B cell (primary cell): ENCODE results near the gene COL9A3. TPM values are rescaled to one million over a fixed set of nuclear protein-coding genes. Genes with fewer than 3 reads are reported as not detected.

Experiments used
- ATAC-seq: fragments of 200-7000 bp; cut with Tn5 transposase; one replicate; pipeline ENCODE4 v1.10.0; 2021; ENCODE audit warnings: low read depth, mild to moderate bottlenecking, moderate number of reproducible peaks, moderate library complexity
- CTCF ChIA-PET: fragments of 350-600 bp; sonication (Branson Sonifier 250); formaldehyde crosslinking; loops from one replicate; lab custom pipeline; 2021; ENCODE audit warnings: antibody characterized with exemption, inconsistent platforms; lab: Charles Lee
- POLR2A ChIA-PET: fragments of 350-600 bp; sonication (Branson Sonifier 250); formaldehyde crosslinking; loops from one replicate; lab custom pipeline; 2021; ENCODE audit warnings: antibody characterized with exemption; lab: Charles Lee
- DNase-seq: peaks from one replicate; pipeline ENCODE4 v3.0.0; 2013
- H2AFZ ChIP-seq: 2 replicates; pipeline ENCODE4 v1.6.1; 2012; ENCODE audit warnings: mild to moderate bottlenecking, low read depth, low read length; ENCODE audit not compliant: insufficient read depth, poor library complexity, severe bottlenecking
- H3K27ac ChIP-seq, 2 donors: 1 replicate in 1 of 2; 2 replicates in 1 of 2; pipeline ENCODE4 v1.5.1; 2012 to 2013; ENCODE audit warnings: low read length in 2 of 2, mild to moderate bottlenecking in 2 of 2, moderate library complexity in 1 of 2
- H3K27me3 ChIP-seq, 4 experiments: fragments of 200-600 bp in 1 of 4; sonication (generic) in 1 of 4; replicated peaks in 1 of 4; 1 replicate in 2 of 4; 2 replicates in 2 of 4; pipeline versions ENCODE4 v1.6.1 to v1.7.0; 2013 to 2016; ENCODE audit warnings: low read length in 3 of 4, mild to moderate bottlenecking in 2 of 4, mixed read lengths in 1 of 4, moderate library complexity in 1 of 4; ENCODE audit not compliant: insufficient read depth in 4 of 4, control insufficient read depth in 3 of 4; ENCODE audit errors: control extremely low read depth in 1 of 4
- H3K36me3 ChIP-seq, 2 experiments: replicated peaks in 1 of 2; 1 replicate in 1 of 2; 2 replicates in 1 of 2; pipeline versions ENCODE4 v1.6.1 to v1.7.1; 2013; ENCODE audit warnings: low read length in 1 of 2; ENCODE audit not compliant: insufficient read depth in 2 of 2, control insufficient read depth in 1 of 2; ENCODE audit errors: control extremely low read depth in 1 of 2, extremely low read depth in 1 of 2
- H3K4me1 ChIP-seq, 2 donors: fragments of 200-600 bp in 1 of 2; sonication (generic) in 1 of 2; 1 replicate in 1 of 2; 2 replicates in 1 of 2; pipeline versions ENCODE4 v1.5.1 to v1.6.1; 2013 to 2017; ENCODE audit warnings: low read length in 2 of 2; ENCODE audit not compliant: control insufficient read depth in 2 of 2, insufficient read depth in 2 of 2
- H3K4me2 ChIP-seq: replicated peaks from 2 replicates; pipeline ENCODE3; 2012; ENCODE audit warnings: mild to moderate bottlenecking, low read depth, low read length; ENCODE audit not compliant: poor library complexity, severe bottlenecking
- H3K4me3 ChIP-seq, 5 experiments: fragments of 200-600 bp in 1 of 5; sonication (generic) in 1 of 5; 1 replicate in 3 of 5; 2 replicates in 2 of 5; pipeline versions ENCODE4 v1.5.1 to v1.7.0; 2011 to 2016; ENCODE audit warnings: low read length in 4 of 5, mild to moderate bottlenecking in 4 of 5, low read depth in 2 of 5, control low read depth in 1 of 5, moderate library complexity in 1 of 5; ENCODE audit not compliant: insufficient read depth in 1 of 5; ENCODE audit errors: control extremely low read depth in 1 of 5, extremely low read depth in 1 of 5
- H3K79me2 ChIP-seq: fragments of 200-600 bp; sonication (generic); one replicate; pipeline ENCODE4 v1.6.0; 2016; ENCODE audit warnings: low read length; ENCODE audit not compliant: control insufficient read depth, insufficient read depth
- H3K9ac ChIP-seq: fragments of 200-600 bp; sonication (generic); 2 replicates; pipeline ENCODE4 v1.6.1; 2017; ENCODE audit warnings: mild to moderate bottlenecking, low read length, moderate library complexity
- H3K9me3 ChIP-seq, 3 donors: one replicate each; pipeline versions ENCODE4 v1.6.1 to v1.7.1; 2013; ENCODE audit warnings: low read length in 2 of 3; ENCODE audit not compliant: control insufficient read depth in 2 of 3, insufficient read depth in 1 of 3; ENCODE audit errors: control extremely low read depth in 1 of 3
- H4K20me1 ChIP-seq: 2 replicates; pipeline ENCODE4 v1.6.0; 2012; ENCODE audit warnings: mild to moderate bottlenecking, low read length; ENCODE audit not compliant: insufficient read depth, control insufficient read depth, poor library complexity, severe bottlenecking
- H3K27ac Mint-ChIP-seq: one replicate; pipeline ENCODE4 v1.8.0; 2021; ENCODE audit warnings: mixed read lengths
- H3K27me3 Mint-ChIP-seq: one replicate; pipeline ENCODE4 v1.8.0; 2021; ENCODE audit warnings: mixed read lengths
- H3K4me1 Mint-ChIP-seq: one replicate; pipeline ENCODE4 v1.8.0; 2021; ENCODE audit warnings: mixed read lengths
- H3K4me3 Mint-ChIP-seq: one replicate; pipeline ENCODE4 v1.8.0; 2021; ENCODE audit warnings: mixed read lengths
- H3K9me3 Mint-ChIP-seq: one replicate; pipeline ENCODE4 v1.8.0; 2022; ENCODE audit warnings: mixed read lengths; ENCODE audit not compliant: insufficient read depth
- EZH2 ChIP-seq: IDR thresholded peaks from 2 replicates; pipeline ENCODE4 v1.6.1; 2012; ENCODE audit warnings: borderline replicate concordance, low read depth, mild to moderate bottlenecking, moderate library complexity, low read length; ENCODE audit not compliant: insufficient read depth, poor library complexity, severe bottlenecking
- WGBS: methylation state at CpG from one replicate; pipeline ENCODE4 v1.1.5; 2013; ENCODE audit warnings: missing lambda C conversion rate; ENCODE audit not compliant: insufficient coverage; 5-methylcytosine and 5-hydroxymethylcytosine counted together
- intact Hi-C: fragments of 100-400 bp; cut with micrococcal nuclease; formaldehyde crosslinking; loops from one replicate; pipeline ENCODE4 v1.10.0; 2022
- polyA minus RNA-seq: library from RNA; depleted of rRNA, polyadenylated mRNA; stranded (reverse); fragments of >200 nt; gene quantifications from 2 replicates; pipeline ENCODE4 v1.2.3, GENCODE V29; 2012
- polyA plus RNA-seq: library from polyadenylated mRNA; depleted of rRNA; stranded (reverse); fragments of >200 nt; gene quantifications from 2 replicates; pipeline ENCODE4 v1.2.3, GENCODE V29; 2012
- total RNA-seq, 2 donors: library from RNA; stranded (reverse); fragments of 120-200 nt in 1 of 2; gene quantifications; 1 replicate in 1 of 2; 2 replicates in 1 of 2; pipeline versions ENCODE4 v1.2.3 to v1.2.4, GENCODE V29; 2013 to 2022
- TF ChIP-seq, protein P1 (sequence below): fragments of 200-600 bp; IDR thresholded peaks from one replicate; pipeline ENCODE4 v1.8.0; 2022; ENCODE audit warnings: antibody characterized with exemption, mild to moderate bottlenecking

COL9A3 gene
- total RNA-seq, result 96.3 and 98.6 TPM in 2 replicates
- 7.0 TPM for total RNA-seq (2013)
- 10.7 and 30.8 TPM in 2 replicates for polyA plus RNA-seq
- 6.6 and 9.1 TPM in 2 replicates for polyA minus RNA-seq

GRCh38 chr20:62816884-62817873 is at the start of gene COL9A3:
TSS of gene COL9A3 (plus strand) at chr20:62817050. CDS start at chr20:62817065, 15 bp downstream.
- WGBS, result 13% methylated on average over 98 of the region's 108 CpGs
- CTCF ChIA-PET, result interaction anchor here (0.6 kb wide), 1 partner anchor 9 kb away, joined by 3 read pairs; no protein-coding TSS in a partner anchor

More at GRCh38 chr20:62816884-62817873, at the start of gene COL9A3:
- Histone ChIP-seq H3K4me3 (peak within 1 kb of the TSS in 3 of 5 experiments; percentile 20 to 47 (median 28)), H3K9ac (peak within 1 kb of the TSS; percentile 32), H2AFZ (peak within 1 kb of the TSS; percentile 51), H3K27ac (no peak within 1 kb of the TSS), H3K27me3 (peaks cover 0 to 51% (median 30%) of the 10 kb centered on the region in 4 experiments), H3K4me1 (peaks cover 12 to 13% of the 10 kb centered on the region in 2 donors), H3K4me2 (peak within 1 kb of the TSS; percentile 73), H3K36me3 (peaks cover 0 to 13% of the 10 kb centered on the region in 2 experiments), H3K9me3 (peaks cover 0 to 24% (median 0%) of the 10 kb centered on the region in 3 donors), H4K20me1 (peaks cover 38% of the 10 kb centered on the region), H3K79me2 (no peaks in the 10 kb centered on the region)
- peak within 1 kb of the TSS; percentile 61 for H3K27ac Mint-ChIP-seq
- H3K9me3 Mint-ChIP-seq, result no peaks in the 10 kb centered on the region
- peak; percentile 31 for ATAC-seq
- H3K27me3 Mint-ChIP-seq, result peaks cover 17% of the 10 kb centered on the region
- POLR2A ChIA-PET, result no interaction called here
- H3K4me1 Mint-ChIP-seq, result peaks cover 14% of the 10 kb centered on the region
- peak within 1 kb of the TSS; percentile 81 for H3K4me3 Mint-ChIP-seq
- no peak for DNase-seq
- intact Hi-C loops, result no loop called here
- TF ChIP-seq, protein P1, sequence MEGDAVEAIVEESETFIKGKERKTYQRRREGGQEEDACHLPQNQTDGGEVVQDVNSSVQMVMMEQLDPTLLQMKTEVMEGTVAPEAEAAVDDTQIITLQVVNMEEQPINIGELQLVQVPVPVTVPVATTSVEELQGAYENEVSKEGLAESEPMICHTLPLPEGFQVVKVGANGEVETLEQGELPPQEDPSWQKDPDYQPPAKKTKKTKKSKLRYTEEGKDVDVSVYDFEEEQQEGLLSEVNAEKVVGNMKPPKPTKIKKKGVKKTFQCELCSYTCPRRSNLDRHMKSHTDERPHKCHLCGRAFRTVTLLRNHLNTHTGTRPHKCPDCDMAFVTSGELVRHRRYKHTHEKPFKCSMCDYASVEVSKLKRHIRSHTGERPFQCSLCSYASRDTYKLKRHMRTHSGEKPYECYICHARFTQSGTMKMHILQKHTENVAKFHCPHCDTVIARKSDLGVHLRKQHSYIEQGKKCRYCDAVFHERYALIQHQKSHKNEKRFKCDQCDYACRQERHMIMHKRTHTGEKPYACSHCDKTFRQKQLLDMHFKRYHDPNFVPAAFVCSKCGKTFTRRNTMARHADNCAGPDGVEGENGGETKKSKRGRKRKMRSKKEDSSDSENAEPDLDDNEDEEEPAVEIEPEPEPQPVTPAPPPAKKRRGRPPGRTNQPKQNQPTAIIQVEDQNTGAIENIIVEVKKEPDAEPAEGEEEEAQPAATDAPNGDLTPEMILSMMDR, result no peak
- no peak for TF ChIP-seq EZH2
